ENCODE results near the gene KIAA0513.

KIAA0513 gene

GRCh38 chr16:85068746-85069145, 41.2 kb downstream of the KIAA0513 start:
- no peak for TF ChIP-seq CTCF (conservative IDR thresholded peaks at IDR 0.05)

DNA sequence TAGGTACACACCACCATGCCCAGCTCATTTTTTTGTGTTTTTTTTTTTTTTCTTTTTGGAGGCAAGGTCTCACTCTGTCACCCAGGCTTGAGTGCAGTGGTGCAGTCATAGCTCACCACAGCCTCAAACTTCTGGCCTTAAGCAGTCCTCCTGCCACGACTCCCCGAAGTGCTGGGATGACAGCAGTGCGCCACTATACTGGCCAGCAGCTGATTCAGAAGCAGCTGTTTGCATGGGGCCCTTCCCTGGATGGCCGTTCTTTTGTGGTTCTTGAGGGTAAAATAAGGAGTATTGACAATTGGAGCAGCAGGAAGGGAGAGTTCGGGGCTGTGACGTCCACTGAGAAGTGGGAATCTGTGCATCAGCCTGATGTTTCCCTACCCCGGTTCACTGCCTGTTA, 41.6 kb downstream of the KIAA0513 start:
- H3K27ac ChIP-seq = no peak overlapping the region
- TF ChIP-seq CTCF (conservative IDR thresholded peaks at IDR 0.05) = no peak

More at GRCh38 chr16:85068746-85069145, 41.2 kb downstream of the KIAA0513 start:
- H3K27ac ChIP-seq = no peak overlapping the region

DNA sequence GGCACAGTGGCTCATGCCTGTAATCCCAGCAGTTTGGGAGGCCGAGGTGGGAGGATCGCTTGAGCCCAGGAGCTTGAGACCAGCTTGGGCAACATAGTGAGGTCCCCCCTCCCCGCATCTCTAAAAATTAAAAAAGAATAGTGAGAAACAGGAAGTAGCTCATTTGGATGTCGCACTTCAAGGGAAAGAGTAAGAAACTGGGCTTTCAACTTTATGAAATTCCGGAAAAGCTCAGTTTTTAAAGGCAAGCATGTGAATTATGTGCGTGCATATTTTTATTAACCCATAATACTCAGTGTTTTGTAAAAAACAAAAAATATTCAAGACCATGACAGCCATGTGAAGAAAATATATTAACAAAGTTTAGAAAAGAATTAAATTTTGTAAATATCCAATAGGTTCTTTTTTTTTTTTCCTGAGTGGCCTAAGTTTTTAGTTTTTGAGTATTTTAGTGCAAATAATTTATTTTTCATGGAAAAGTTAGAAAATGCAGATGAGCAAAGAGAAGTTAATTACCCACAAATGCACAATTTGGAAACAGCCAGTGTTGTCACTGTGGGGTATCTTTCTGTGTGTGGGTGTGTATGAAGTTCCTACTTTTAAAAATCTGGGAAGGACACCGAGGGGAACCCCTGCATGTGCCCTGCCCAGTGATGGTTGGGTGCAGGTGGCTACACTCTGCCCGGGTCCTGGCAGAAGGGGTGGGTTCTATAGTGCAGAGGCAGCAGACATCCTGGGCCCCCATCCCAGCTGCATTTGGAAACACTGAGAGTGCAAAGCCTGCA, 44.7 kb downstream of the KIAA0513 start:
- no peak for TF ChIP-seq CTCF (conservative IDR thresholded peaks at IDR 0.05)
- H3K27ac ChIP-seq = no peak overlapping the region

GRCh38 chr16:85072947-85073346, 45.4 kb downstream of the KIAA0513 start:
- no peak for TF ChIP-seq CTCF (conservative IDR thresholded peaks at IDR 0.05)
- no peak overlapping the region for H3K27ac ChIP-seq

DNA sequence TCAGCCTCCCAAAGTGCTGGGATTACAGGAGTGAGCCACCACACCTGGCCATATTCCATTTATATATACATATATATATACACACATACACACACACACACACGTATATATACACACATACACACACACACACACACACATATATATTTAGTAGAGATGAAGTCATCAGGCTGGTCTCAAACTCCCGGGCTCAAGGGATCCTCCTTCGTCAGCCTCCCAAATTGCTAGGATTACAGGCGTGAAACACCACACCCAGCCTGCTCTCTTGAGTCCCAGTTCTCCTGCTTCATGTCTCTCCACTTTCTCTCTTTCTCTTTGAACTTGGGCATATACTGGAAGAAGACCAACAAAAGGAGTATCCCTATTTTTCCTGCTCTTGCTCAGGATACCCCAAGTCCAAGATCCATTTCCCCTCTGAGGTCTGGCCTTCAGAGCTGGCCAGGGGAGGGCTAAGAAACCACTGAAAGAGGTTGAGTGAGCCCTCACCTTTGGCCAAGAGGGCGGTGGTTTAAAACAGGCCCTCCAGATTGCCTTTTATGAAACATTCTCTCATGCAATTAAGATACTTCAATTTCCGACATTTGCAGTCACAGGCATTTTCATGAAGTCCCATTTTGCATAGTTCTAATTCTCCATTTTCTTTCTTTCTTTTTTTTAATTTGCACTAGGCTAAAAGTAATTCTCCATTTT, 46.8 kb downstream of the KIAA0513 start:
- no peak for TF ChIP-seq CTCF (conservative IDR thresholded peaks at IDR 0.05)
- no peak overlapping the region for H3K27ac ChIP-seq

DNA sequence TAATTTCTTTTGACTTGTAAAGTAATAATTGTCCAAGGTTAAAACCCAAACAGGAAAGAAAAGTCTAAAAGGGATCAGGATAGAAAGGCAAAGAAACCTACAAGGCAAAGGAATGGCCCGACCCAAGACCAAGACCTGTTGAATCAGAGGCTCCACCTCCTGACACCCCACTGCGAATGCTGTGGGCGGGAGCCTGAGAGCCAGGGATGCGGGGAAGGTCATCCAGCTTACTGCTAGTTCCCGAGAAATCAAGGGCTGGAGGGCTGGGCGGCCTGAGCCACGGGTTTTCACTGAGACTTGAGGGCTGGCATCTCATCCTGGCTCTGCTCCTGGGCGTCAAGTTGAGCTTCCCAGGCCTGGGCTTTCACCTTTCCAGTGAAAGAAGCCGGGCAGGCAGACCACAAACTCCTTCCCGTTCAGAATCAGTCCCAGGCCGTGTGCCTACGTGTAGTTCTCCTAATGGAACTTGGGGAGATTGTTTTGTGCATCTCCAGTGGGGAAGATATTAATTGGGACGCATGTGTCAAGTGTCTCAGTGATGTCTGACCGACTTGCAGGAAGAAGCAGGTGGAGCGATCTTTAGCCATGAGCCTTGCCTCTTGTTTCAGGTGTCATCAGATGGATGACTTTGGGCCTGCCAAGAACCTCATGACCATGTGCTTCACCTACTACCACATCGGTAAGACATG, 47.8 kb downstream of the KIAA0513 start:
- no peak for TF ChIP-seq CTCF (conservative IDR thresholded peaks at IDR 0.05)
- no peak overlapping the region for H3K27ac ChIP-seq

GRCh38 chr16:85077039-85077438, 49.4 kb downstream of the KIAA0513 start:
- H3K27ac ChIP-seq = no peak overlapping the region

More at GRCh38 chr16:85077039-85077438, 49.4 kb downstream of the KIAA0513 start:
- TF ChIP-seq CTCF (conservative IDR thresholded peaks at IDR 0.05) = no peak
